ENCODE measurements around the gene EFTUD2.

EFTUD2 gene

GRCh38 chr17:44804302-44805089 lies 94.7 kb downstream of the EFTUD2 start:
- DNase-seq: no peak

GRCh38 chr17:44801880-44802279 lies 97.4 kb downstream of the EFTUD2 start:
- no peak for DNase-seq

Measured in DMS79 treated with DMSO at 0.1 percent for 48 hours (cell line).